Duodenal mucosa (tissue), 2 donors: ENCODE data around the gene GALNT10.

Source experiments
- H3K27ac ChIP-seq: one replicate; pipeline ENCODE4 v1.7.0; 2013; ENCODE audit warnings: low read depth, low read length
- H3K27me3 ChIP-seq, 2 donors: one replicate each; pipeline ENCODE4 v1.7.0; 2013; ENCODE audit warnings: low read length in 2 of 2, control low read depth in 1 of 2; ENCODE audit not compliant: insufficient read depth in 2 of 2, control insufficient read depth in 1 of 2
- H3K36me3 ChIP-seq, 2 donors: one replicate each; pipeline ENCODE4 v1.7.0; 2013; ENCODE audit warnings: low read length in 2 of 2, control low read depth in 1 of 2; ENCODE audit not compliant: insufficient read depth in 2 of 2, control insufficient read depth in 1 of 2
- H3K4me1 ChIP-seq, 2 donors: one replicate each; pipeline ENCODE4 v1.7.0; 2013; ENCODE audit warnings: low read length in 2 of 2, control low read depth in 1 of 2; ENCODE audit not compliant: insufficient read depth in 2 of 2, control insufficient read depth in 1 of 2
- H3K4me3 ChIP-seq, 2 donors: one replicate each; pipeline ENCODE4 v1.7.0; 2013; ENCODE audit warnings: low read length in 2 of 2, low read depth in 1 of 2
- H3K9ac ChIP-seq, 2 donors: one replicate each; pipeline ENCODE4 v1.7.0; 2013; ENCODE audit warnings: low read length in 2 of 2, low read depth in 1 of 2
- H3K9me3 ChIP-seq, 2 donors: one replicate each; pipeline ENCODE4 v1.7.0; 2013; ENCODE audit warnings: low read length in 2 of 2, control low read depth in 1 of 2; ENCODE audit not compliant: control insufficient read depth in 1 of 2

GALNT10 gene

GRCh38 chr5:154377754-154378533 lies 187.4 kb downstream of the GALNT10 start:
- H3K9ac ChIP-seq, result no peak overlapping the region
- H3K27me3 ChIP-seq, result no peaks in the 10 kb centered on the region

GRCh38 chr5:154380263-154380662 lies 189.7 kb downstream of the GALNT10 start:
- Histone ChIP-seq H3K4me3 (no peak overlapping the region), H3K27ac (no peak overlapping the region), H3K27me3 (no peaks in the 10 kb centered on the region), H3K4me1 (no peaks in the 10 kb centered on the region), H3K36me3 (peaks cover 11 to 50% of the 10 kb centered on the region in 2 donors), H3K9ac (no peak overlapping the region), H3K9me3 (no peaks in the 10 kb centered on the region)

More at GRCh38 chr5:154377754-154378533, 187.4 kb downstream of the GALNT10 start:
- Histone ChIP-seq H3K4me1 (no peaks in the 10 kb centered on the region), H3K4me3 (no peak overlapping the region), H3K27ac (no peak overlapping the region), H3K9me3 (no peaks in the 10 kb centered on the region), H3K36me3 (peaks cover 11 to 46% of the 10 kb centered on the region in 2 donors)

- Histone ChIP-seq H3K36me3 (peaks cover 4 to 30% of the 10 kb centered on the region in 2 donors), H3K27ac (no peak overlapping the region), H3K4me3 (no peak overlapping the region), H3K4me1 (peaks cover 0 to 9% of the 10 kb centered on the region in 2 donors), H3K9ac (no peak overlapping the region), H3K27me3 (no peaks in the 10 kb centered on the region), H3K9me3 (no peaks in the 10 kb centered on the region)
These were observed 194.1 kb downstream of the GALNT10 start for GRCh38 chr5:154384480-154385235.

- Histone ChIP-seq H3K4me3 (no peak overlapping the region), H3K9me3 (no peaks in the 10 kb centered on the region), H3K9ac (no peak overlapping the region), H3K27me3 (no peaks in the 10 kb centered on the region), H3K36me3 (peaks cover 4 to 27% of the 10 kb centered on the region in 2 donors), H3K4me1 (peaks cover 0 to 9% of the 10 kb centered on the region in 2 donors), H3K27ac (no peak overlapping the region)
These were observed 194.6 kb downstream of the GALNT10 start for GRCh38 chr5:154385236-154385512.

GRCh38 chr5:154386952-154387629 lies 196.6 kb downstream of the GALNT10 start:
- Histone ChIP-seq H3K36me3 (peaks cover 4 to 11% of the 10 kb centered on the region in 2 donors), H3K27ac (no peak overlapping the region), H3K4me1 (peaks cover 0 to 9% of the 10 kb centered on the region in 2 donors)

GRCh38 chr5:154388842-154389241 lies 198.3 kb downstream of the GALNT10 start:
- H3K4me3 ChIP-seq, result no peak overlapping the region
- H3K4me1 ChIP-seq, result peaks cover 1 to 10% of the 10 kb centered on the region in 2 donors
- peaks cover 4 to 15% of the 10 kb centered on the region in 2 donors for H3K36me3 ChIP-seq

More at GRCh38 chr5:154386952-154387629, 196.6 kb downstream of the GALNT10 start:
- Histone ChIP-seq H3K9ac (no peak overlapping the region), H3K27me3 (no peaks in the 10 kb centered on the region), H3K4me3 (no peak overlapping the region), H3K9me3 (no peaks in the 10 kb centered on the region)

GRCh38 chr5:154390096-154390495 lies 199.6 kb downstream of the GALNT10 start:
- Histone ChIP-seq H3K9ac (no peak overlapping the region), H3K27ac (no peak overlapping the region), H3K4me3 (no peak overlapping the region), H3K36me3 (peaks cover 4 to 16% of the 10 kb centered on the region in 2 donors), H3K9me3 (no peaks in the 10 kb centered on the region), H3K27me3 (no peaks in the 10 kb centered on the region), H3K4me1 (peaks cover 8 to 19% of the 10 kb centered on the region in 2 donors)

More at GRCh38 chr5:154388842-154389241, 198.3 kb downstream of the GALNT10 start:
- H3K27ac ChIP-seq, result no peak overlapping the region
- no peaks in the 10 kb centered on the region for H3K27me3 ChIP-seq
- H3K9me3 ChIP-seq, result no peaks in the 10 kb centered on the region
- no peak overlapping the region for H3K9ac ChIP-seq

- Histone ChIP-seq H3K9ac (no peak overlapping the region), H3K36me3 (peaks cover 4 to 14% of the 10 kb centered on the region in 2 donors), H3K27me3 (no peaks in the 10 kb centered on the region), H3K4me1 (peaks cover 8 to 26% of the 10 kb centered on the region in 2 donors), H3K9me3 (no peaks in the 10 kb centered on the region), H3K27ac (no peak overlapping the region), H3K4me3 (no peak overlapping the region)
These were observed 200.3 kb downstream of the GALNT10 start for GRCh38 chr5:154390746-154391359.

GRCh38 chr5:154391788-154392187 lies 201.3 kb downstream of the GALNT10 start:
- H3K4me1 ChIP-seq, result peaks cover 12 to 27% of the 10 kb centered on the region in 2 donors
- no peak overlapping the region for H3K9ac ChIP-seq
- H3K4me3 ChIP-seq, result no peak overlapping the region
- H3K36me3 ChIP-seq, result peaks cover 4 to 9% of the 10 kb centered on the region in 2 donors
- no peak overlapping the region for H3K27ac ChIP-seq
- H3K27me3 ChIP-seq, result no peaks in the 10 kb centered on the region
- H3K9me3 ChIP-seq, result no peaks in the 10 kb centered on the region
